ENCODE measurements around the gene COCH.

COCH gene

DNA sequence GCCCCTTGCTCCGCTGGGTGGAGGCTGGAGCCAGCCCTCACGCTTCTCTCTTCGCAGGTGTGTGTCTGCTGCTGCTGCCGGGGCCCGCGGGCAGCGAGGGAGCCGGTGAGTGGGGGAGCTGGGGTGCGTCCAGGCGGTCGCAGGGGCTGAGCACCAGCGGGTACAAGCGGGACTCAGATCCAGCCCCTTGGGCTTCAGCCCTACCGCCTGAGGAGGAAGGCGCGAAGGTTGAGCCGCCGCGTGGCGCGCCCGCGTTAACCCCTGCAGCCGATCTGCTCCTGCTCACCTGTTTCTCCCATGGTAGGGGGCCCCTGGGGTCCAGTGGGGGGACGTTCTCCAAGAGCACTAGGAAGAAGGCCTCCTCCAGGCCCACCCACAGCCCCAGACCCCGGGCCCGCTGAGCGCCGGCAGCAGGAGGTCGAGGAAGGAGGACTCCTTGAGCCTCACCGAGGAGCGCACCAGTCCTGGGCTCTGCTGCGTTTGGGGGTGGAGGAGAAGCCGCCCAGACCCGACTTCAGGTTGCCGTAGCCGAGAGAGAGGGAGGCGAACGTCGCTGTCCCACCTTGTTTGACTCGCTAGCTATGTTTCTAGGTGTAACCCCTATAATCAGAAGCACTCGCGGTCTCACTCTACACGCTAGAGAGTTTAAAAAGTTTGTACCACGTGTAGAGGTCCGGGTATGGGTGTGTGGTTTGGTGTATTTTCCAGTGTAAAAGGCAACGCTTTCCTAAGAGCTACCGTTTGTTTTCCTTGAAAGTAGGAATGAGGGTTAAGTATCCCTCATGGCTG lies 834 bp downstream of the COCH start:
- DNase-seq (ENCODE audit: insufficient read length, low spot score) (no peak), FAIRE-seq (no peak)
- TF ChIP-seq, protein P1, sequence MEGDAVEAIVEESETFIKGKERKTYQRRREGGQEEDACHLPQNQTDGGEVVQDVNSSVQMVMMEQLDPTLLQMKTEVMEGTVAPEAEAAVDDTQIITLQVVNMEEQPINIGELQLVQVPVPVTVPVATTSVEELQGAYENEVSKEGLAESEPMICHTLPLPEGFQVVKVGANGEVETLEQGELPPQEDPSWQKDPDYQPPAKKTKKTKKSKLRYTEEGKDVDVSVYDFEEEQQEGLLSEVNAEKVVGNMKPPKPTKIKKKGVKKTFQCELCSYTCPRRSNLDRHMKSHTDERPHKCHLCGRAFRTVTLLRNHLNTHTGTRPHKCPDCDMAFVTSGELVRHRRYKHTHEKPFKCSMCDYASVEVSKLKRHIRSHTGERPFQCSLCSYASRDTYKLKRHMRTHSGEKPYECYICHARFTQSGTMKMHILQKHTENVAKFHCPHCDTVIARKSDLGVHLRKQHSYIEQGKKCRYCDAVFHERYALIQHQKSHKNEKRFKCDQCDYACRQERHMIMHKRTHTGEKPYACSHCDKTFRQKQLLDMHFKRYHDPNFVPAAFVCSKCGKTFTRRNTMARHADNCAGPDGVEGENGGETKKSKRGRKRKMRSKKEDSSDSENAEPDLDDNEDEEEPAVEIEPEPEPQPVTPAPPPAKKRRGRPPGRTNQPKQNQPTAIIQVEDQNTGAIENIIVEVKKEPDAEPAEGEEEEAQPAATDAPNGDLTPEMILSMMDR (IDR thresholded peaks at IDR 0.05; ENCODE audit: insufficient read depth, missing control alignments) = no peak

DNA sequence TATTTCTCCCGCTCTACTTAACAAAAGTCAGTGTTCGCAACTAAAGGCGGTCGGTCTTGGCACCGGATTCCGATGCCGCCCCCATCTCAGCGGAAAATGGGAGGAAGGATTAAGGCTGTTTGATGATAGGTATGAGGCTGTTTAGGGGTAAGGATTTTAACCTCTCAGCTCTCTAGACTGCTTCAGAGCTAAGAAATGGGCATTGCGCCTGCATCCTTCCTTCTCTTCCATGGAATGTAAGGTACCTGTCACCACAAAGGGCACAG lies 1.4 kb downstream of the COCH start:
- no peak for FAIRE-seq
- TF ChIP-seq, protein P1 (IDR thresholded peaks at IDR 0.05; ENCODE audit: insufficient read depth, missing control alignments) = no peak
- DNase-seq (ENCODE audit: insufficient read length, low spot score) = no peak

DNA sequence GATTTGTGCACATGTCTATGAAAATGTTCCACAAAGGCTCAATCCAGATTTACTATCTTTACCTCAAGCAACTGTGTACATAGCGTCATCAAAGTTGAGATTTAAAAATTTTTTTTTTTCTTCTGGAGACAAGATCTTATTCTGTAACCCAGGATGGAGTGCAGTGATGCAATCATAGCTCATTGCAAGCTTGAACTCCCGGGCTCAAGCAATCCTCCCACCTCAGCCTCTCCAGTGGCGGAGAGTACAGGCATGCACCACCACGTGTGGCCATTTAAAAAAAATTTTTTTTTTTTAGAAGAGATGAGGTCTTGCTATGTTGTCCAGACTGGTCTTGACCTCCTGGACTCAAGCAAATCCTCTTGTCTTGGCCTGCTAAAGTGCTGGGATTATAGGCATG lies 2.3 kb downstream of the COCH start:
- TF ChIP-seq, protein P1 (IDR thresholded peaks at IDR 0.05; ENCODE audit: insufficient read depth, missing control alignments) = no peak
- DNase-seq (ENCODE audit: insufficient read length, low spot score) (no peak), FAIRE-seq (no peak)

DNA sequence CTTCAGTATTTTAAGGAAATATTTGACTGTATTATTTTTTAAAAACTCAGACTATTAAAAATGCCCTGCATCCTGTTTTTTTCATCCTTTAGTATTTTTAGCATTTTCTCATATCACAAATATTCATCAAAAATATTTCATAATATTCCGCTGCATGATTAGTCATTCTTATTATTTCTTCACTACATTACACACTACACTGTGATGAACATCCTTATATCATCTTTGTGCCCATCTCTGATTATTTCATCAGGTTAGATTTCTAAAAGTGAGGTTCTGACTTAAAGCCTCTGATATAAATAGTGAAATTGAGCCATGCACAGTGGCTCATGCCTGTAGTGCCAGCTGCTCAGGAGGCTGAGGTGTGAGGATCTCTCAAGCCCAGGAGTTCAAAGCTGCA lies 8.1 kb downstream of the COCH start:
- TF ChIP-seq, protein P1 (IDR thresholded peaks at IDR 0.05; ENCODE audit: insufficient read depth, missing control alignments) = no peak
- no peak for FAIRE-seq
- no peak for DNase-seq (ENCODE audit: insufficient read length, low spot score)

DNA sequence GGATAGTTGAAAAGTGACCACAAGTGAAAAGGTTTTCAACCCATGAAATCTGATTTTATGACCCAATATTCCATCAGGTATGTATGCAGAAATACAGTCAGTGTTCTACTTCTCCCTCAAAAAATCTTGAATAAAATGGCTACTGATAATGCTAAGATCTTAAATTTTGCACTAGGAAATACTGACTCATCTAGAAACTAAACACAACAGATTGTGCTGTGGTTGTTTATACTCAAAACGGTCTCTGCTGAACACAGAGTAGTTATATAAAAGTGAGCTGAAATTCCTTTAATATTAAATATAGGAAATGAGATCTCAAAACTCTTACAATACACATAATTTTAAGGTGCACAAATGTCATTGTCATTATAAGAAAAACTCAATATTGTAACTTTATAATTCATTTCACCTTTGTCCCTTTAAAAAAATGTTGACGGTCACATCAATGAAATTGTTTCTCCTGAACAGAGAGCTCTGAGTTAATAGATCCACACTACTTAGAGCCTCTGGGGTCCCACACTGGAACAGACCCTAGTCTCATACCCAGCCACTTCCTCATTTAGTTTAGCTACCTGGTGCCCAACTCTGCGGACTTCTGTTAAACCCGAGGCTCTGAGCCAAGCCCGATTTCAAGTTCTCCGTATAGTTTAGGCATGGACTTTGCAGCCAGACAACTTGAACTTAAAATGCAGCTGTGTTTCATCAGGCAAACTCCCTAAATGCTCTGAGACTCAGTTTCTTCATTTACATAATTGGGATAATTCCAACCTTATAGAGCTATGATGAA lies 9.3 kb downstream of the COCH start:
- FAIRE-seq (no peak), DNase-seq (ENCODE audit: insufficient read length, low spot score) (no peak)
- TF ChIP-seq, protein P1 (IDR thresholded peaks at IDR 0.05; ENCODE audit: insufficient read depth, missing control alignments) = no peak

DNA sequence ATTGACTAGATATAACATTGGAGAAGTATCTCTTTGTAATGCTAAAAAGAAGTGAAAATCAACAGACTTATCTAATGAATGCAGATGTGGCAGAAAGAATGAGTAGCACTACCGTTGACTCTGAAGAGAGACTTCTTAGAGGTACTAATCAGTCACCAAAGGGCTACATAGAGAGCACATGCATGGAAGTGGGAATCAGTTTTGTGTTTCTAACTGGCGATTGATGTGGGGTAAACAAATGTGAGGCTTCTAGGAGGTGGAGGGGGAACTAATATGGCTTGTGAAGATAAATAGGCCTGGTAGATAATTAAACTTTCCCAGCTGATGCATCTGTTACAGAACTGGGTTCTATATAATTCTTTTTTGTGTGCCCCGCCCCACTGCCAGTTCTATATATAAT lies 10.5 kb downstream of the COCH start:
- FAIRE-seq (no peak), DNase-seq (ENCODE audit: insufficient read length, low spot score) (no peak)
- TF ChIP-seq, protein P1 (IDR thresholded peaks at IDR 0.05; ENCODE audit: insufficient read depth, missing control alignments) = no peak
